Measurements from ENCODE around the gene SLC19A3. TPM values are rescaled to one million over a fixed set of nuclear protein-coding genes. Genes with fewer than 3 reads are reported as not detected.
A peak's percentile ranks its signal among the peaks of the same experiment; 100 is the strongest.

Gene SLC19A3
- total and polyA plus RNA-seq, 8 donors = 0.43 to 9.3 (median 2.8) TPM; not detected in 1

- peak in 1 of 2 donors; percentile 12 for DNase-seq
- no peaks in the 10 kb centered on the region for H3K36me3 ChIP-seq
- no peak for TF ChIP-seq CTCF (IDR thresholded peaks at IDR 0.05)
- TF ChIP-seq POLR2A (IDR thresholded peaks at IDR 0.05) = no peak
- TF ChIP-seq POLR2AphosphoS5 (IDR thresholded peaks at IDR 0.05) = no peak
- TF ChIP-seq EP300 (IDR thresholded peaks at IDR 0.05) = no peak
- H3K27ac ChIP-seq = no peak overlapping the region
- no peak overlapping the region for H3K4me3 ChIP-seq
- peaks cover 0 to 5% (median 2%) of the 10 kb centered on the region in 4 donors for H3K4me1 ChIP-seq
- intact Hi-C loops (cut with DNase I; ENCODE audit: low total_unique reads) = no loop called here
- H3K9me3 ChIP-seq = no peaks in the 10 kb centered on the region
- WGBS, 5 donors = 10 to 32% (median 25%) methylated on average over 4 of the region's 4 CpGs
- no peaks in the 10 kb centered on the region for H3K27me3 ChIP-seq
Observed at GRCh38 chr2:227653419-227653818, 64.4 kb downstream of the SLC19A3 start.

DNA sequence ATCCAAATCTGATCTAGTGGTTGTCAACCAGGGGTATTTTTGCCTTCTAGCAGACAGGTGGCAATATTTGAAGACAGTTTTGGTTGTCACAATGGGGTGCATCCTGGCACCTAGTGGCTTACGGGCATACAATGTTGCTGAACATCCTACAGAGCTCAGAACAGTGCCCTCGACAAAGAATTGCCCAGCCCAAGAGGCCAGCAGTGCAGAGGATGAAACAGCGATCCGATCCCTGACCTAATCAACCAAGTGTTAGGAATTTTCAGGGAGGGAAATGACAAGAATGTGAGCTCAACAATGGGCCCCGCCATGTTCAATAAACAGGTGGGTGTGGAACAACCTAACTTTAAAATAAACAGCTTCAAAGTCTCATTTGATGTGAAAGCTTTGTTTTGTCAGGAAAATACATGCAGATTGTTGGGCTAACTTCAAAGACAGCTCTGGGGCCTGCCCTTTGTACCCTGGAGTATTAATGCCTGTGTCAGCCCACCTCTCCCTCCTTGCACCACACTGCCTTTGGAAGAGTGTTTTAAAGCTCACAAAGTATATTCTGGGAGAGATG, 73.8 kb downstream of the SLC19A3 start:
- no peaks in the 10 kb centered on the region for H3K4me1 ChIP-seq
- DNase-seq = no peak
- no peaks in the 10 kb centered on the region for H3K27me3 ChIP-seq
- no peak for TF ChIP-seq CTCF (IDR thresholded peaks at IDR 0.05)
- no peak for TF ChIP-seq POLR2A (IDR thresholded peaks at IDR 0.05)
- no peak for TF ChIP-seq POLR2AphosphoS5 (IDR thresholded peaks at IDR 0.05)
- no peak for TF ChIP-seq EP300 (IDR thresholded peaks at IDR 0.05)
- intact Hi-C loops (cut with DNase I; ENCODE audit: low total_unique reads) = no loop called here
- H3K9me3 ChIP-seq = no peaks in the 10 kb centered on the region
- no peaks in the 10 kb centered on the region for H3K36me3 ChIP-seq
- no peak overlapping the region for H3K27ac ChIP-seq
- H3K4me3 ChIP-seq = no peak overlapping the region
- 67 to 82% (median 75%) methylated on average over 5 of the region's 5 CpGs for WGBS, 5 donors

- no peak for DNase-seq
- intact Hi-C loops (cut with DNase I; ENCODE audit: low total_unique reads) = no loop called here
- H3K27me3 ChIP-seq = no peaks in the 10 kb centered on the region
- no peaks in the 10 kb centered on the region for H3K9me3 ChIP-seq
- H3K27ac ChIP-seq = no peak overlapping the region
- no peaks in the 10 kb centered on the region for H3K4me1 ChIP-seq
- H3K36me3 ChIP-seq = no peaks in the 10 kb centered on the region
- no peak for TF ChIP-seq POLR2AphosphoS5 (IDR thresholded peaks at IDR 0.05)
- TF ChIP-seq POLR2A (IDR thresholded peaks at IDR 0.05) = no peak
- TF ChIP-seq EP300 (IDR thresholded peaks at IDR 0.05) = no peak
- no peak for TF ChIP-seq CTCF (IDR thresholded peaks at IDR 0.05)
- WGBS, 5 donors = 15 to 35% (median 20%) methylated on average over 2 of the region's 2 CpGs
- H3K4me3 ChIP-seq = no peak overlapping the region
Observed at GRCh38 chr2:227642656-227643055, 75.2 kb downstream of the SLC19A3 start.

- intact Hi-C loops (cut with DNase I; ENCODE audit: low total_unique reads) = no loop called here
- Histone ChIP-seq H3K4me3 (no peak overlapping the region), H3K27me3 (peaks cover 0 to 6% (median 0%) of the 10 kb centered on the region in 3 donors), H3K27ac (no peak overlapping the region), H3K4me1 (no peaks in the 10 kb centered on the region), H3K9me3 (no peaks in the 10 kb centered on the region), H3K36me3 (no peaks in the 10 kb centered on the region)
- DNase-seq = no peak
- TF ChIP-seq CTCF (IDR thresholded peaks at IDR 0.05) (no peak), POLR2AphosphoS5 (IDR thresholded peaks at IDR 0.05) (no peak), POLR2A (IDR thresholded peaks at IDR 0.05) (no peak), EP300 (IDR thresholded peaks at IDR 0.05) (no peak)
- WGBS, 5 donors = 51 to 62% (median 60%) methylated on average over 3 of the region's 3 CpGs
Observed at GRCh38 chr2:227634201-227634600, 83.6 kb downstream of the SLC19A3 start.

Small RNAs within 50 kb of the gene (small RNA-seq; reads per million reads assigned to genes)
- gene RNA5SP121 = 0 reads per million in 4 donors

Other genes starting within 250 kb of the SLC19A3 start
- 100 to 1,000 TPM in 1 of 5 donors, 10 to 100 TPM in 4; 16.1 to 119 (median 38.1) TPM for gene AGFG1, start 245.9 kb downstream of the SLC19A3 start, total RNA-seq
- 10 to 100 TPM; 17.8 to 37.0 (median 34.5) TPM for gene AGFG1, start 245.9 kb downstream of the SLC19A3 start, polyA plus RNA-seq
- not detected for gene SCYGR2, start 119.1 kb downstream of the SLC19A3 start, total RNA-seq
- gene SCYGR2, start 119.1 kb downstream of the SLC19A3 start, polyA plus RNA-seq = not detected
- not detected for gene SCYGR3, start 103.2 kb downstream of the SLC19A3 start, total RNA-seq
- not detected for gene SCYGR3, start 103.2 kb downstream of the SLC19A3 start, polyA plus RNA-seq
- not detected for gene SCYGR4, start 100.5 kb downstream of the SLC19A3 start, total RNA-seq
- gene SCYGR4, start 100.5 kb downstream of the SLC19A3 start, polyA plus RNA-seq = not detected
- gene SCYGR5, start 51.2 kb downstream of the SLC19A3 start, total RNA-seq = not detected
- gene SCYGR5, start 51.2 kb downstream of the SLC19A3 start, polyA plus RNA-seq = not detected
- gene SCYGR6, start 6.7 kb upstream of the SLC19A3 start, total RNA-seq = not detected
- not detected for gene SCYGR6, start 6.7 kb upstream of the SLC19A3 start, polyA plus RNA-seq
- gene SCYGR7, start 10.3 kb upstream of the SLC19A3 start, total RNA-seq = not detected
- gene SCYGR7, start 10.3 kb upstream of the SLC19A3 start, polyA plus RNA-seq = not detected
- gene SCYGR8, start 27.9 kb upstream of the SLC19A3 start, total RNA-seq = not detected
- gene SCYGR8, start 27.9 kb upstream of the SLC19A3 start, polyA plus RNA-seq = not detected
- gene CCL20, start 95.8 kb upstream of the SLC19A3 start, total RNA-seq = 10 to 100 TPM in 1 of 5 donors, 1 to 10 TPM in 2, not detected in 2; 1.8 to 14.6 (median 8.7) TPM
- 10 to 100 TPM in 2 of 3 donors, 1 to 10 TPM in 1; 8.6 to 75.8 (median 34.4) TPM for gene CCL20, start 95.8 kb upstream of the SLC19A3 start, polyA plus RNA-seq
- not detected for gene DAW1, start 153.6 kb upstream of the SLC19A3 start, total RNA-seq
- gene DAW1, start 153.6 kb upstream of the SLC19A3 start, polyA plus RNA-seq = under 1 TPM in 1 of 3 donors, not detected in 2; 0.25 TPM

Data from stomach (tissue), 9 donors.